H9 (cell line): Measurements from ENCODE around the gene BBS12. TPM values are rescaled to one million over a fixed set of nuclear protein-coding genes. Genes with fewer than 3 reads are reported as not detected.

Experiments
- DNase-seq: peaks from one replicate; pipeline ENCODE4 v3.0.0-alpha.2; 2017
- H2AFZ ChIP-seq: one replicate; pipeline ENCODE4 v1.6.1; 2013; ENCODE audit warnings: mild to moderate bottlenecking, low read length, control low read depth, moderate library complexity
- H2AK5ac ChIP-seq: 2 replicates; pipeline ENCODE4 v1.6.1; 2013; ENCODE audit warnings: low read length, control low read depth, mixed read lengths; ENCODE audit not compliant: insufficient read length
- H2BK120ac ChIP-seq: one replicate; pipeline ENCODE4 v1.6.1; 2013; ENCODE audit warnings: low read depth, mild to moderate bottlenecking, low read length, control low read depth, inconsistent platforms; ENCODE audit not compliant: poor library complexity, severe bottlenecking
- H2BK12ac ChIP-seq: 2 replicates; pipeline ENCODE4 v1.6.1; 2013; ENCODE audit warnings: low read length, control low read depth, mixed read lengths, low read depth; ENCODE audit not compliant: insufficient read length
- H2BK15ac ChIP-seq: 2 replicates; pipeline ENCODE4 v1.6.1; 2013; ENCODE audit warnings: low read depth, low read length, control low read depth
- H2BK20ac ChIP-seq: one replicate; pipeline ENCODE4 v1.6.1; 2013; ENCODE audit warnings: low read depth, mild to moderate bottlenecking, low read length, control low read depth, inconsistent platforms; ENCODE audit not compliant: poor library complexity, severe bottlenecking
- H2BK5ac ChIP-seq: 2 replicates; pipeline ENCODE4 v1.6.1; 2013; ENCODE audit warnings: low read length, control low read depth, mixed read lengths; ENCODE audit not compliant: insufficient read length
- H3K14ac ChIP-seq: 2 replicates; pipeline ENCODE4 v1.6.1; 2013; ENCODE audit warnings: low read length, control low read depth; ENCODE audit not compliant: insufficient read depth
- H3K18ac ChIP-seq: 2 replicates; pipeline ENCODE4 v1.6.1; 2013; ENCODE audit warnings: low read depth, mild to moderate bottlenecking, mixed read lengths, low read length, control low read depth; ENCODE audit not compliant: insufficient read length
- H3K23ac ChIP-seq: 2 replicates; pipeline ENCODE4 v1.6.1; 2013; ENCODE audit warnings: low read length, control low read depth, mixed read lengths, low read depth; ENCODE audit not compliant: insufficient read length
- H3K23me2 ChIP-seq: 2 replicates; pipeline ENCODE4 v1.6.1; 2013; ENCODE audit warnings: low read depth, mild to moderate bottlenecking, mixed read lengths, low read length, control low read depth; ENCODE audit not compliant: insufficient read length, poor library complexity, severe bottlenecking
- H3K27ac ChIP-seq: 2 replicates; pipeline ENCODE4 v1.5.1; 2013; ENCODE audit warnings: low read length, control low read depth, mixed read lengths, low read depth; ENCODE audit not compliant: insufficient read length
- H3K27me3 ChIP-seq: 2 replicates; pipeline ENCODE4 v1.6.1; 2013; ENCODE audit warnings: low read length, control low read depth, inconsistent platforms; ENCODE audit not compliant: insufficient read depth
- H3K4ac ChIP-seq: 2 replicates; pipeline ENCODE4 v1.6.1; 2013; ENCODE audit warnings: low read depth, mild to moderate bottlenecking, control low read depth, inconsistent platforms, low read length, moderate library complexity
- H3K4me1 ChIP-seq: 2 replicates; pipeline ENCODE4 v1.6.1; 2013; ENCODE audit warnings: low read length, control low read depth, inconsistent platforms; ENCODE audit not compliant: insufficient read depth
- H3K4me2 ChIP-seq: 2 replicates; pipeline ENCODE4 v1.6.1; 2013; ENCODE audit warnings: low read length, control low read depth, mixed read lengths; ENCODE audit not compliant: insufficient read length, insufficient read depth
- H3K56ac ChIP-seq: 2 replicates; pipeline ENCODE4 v1.6.1; 2013; ENCODE audit warnings: low read depth, mild to moderate bottlenecking, mixed read lengths, low read length, control low read depth; ENCODE audit not compliant: insufficient read length
- H3K79me1 ChIP-seq: 2 replicates; pipeline ENCODE4 v1.6.1; 2013; ENCODE audit warnings: low read depth, mild to moderate bottlenecking, moderate library complexity, low read length, control low read depth, inconsistent platforms; ENCODE audit not compliant: insufficient read depth, poor library complexity, severe bottlenecking
- H3K79me2 ChIP-seq: 2 replicates; pipeline ENCODE4 v1.6.1; 2013; ENCODE audit warnings: low read length, control low read depth, inconsistent platforms; ENCODE audit not compliant: insufficient read depth
- H3K9ac ChIP-seq: 2 replicates; pipeline ENCODE4 v1.6.1; 2013; ENCODE audit warnings: low read length, control low read depth, mixed read lengths; ENCODE audit not compliant: insufficient read length; ENCODE audit errors: extremely low read depth
- H3K9me3 ChIP-seq: one replicate; pipeline ENCODE4 v1.6.1; 2013; ENCODE audit warnings: low read depth, low read length, inconsistent platforms; ENCODE audit not compliant: control insufficient read depth
- H3T11ph ChIP-seq: one replicate; pipeline ENCODE4 v1.6.1; 2013; ENCODE audit warnings: mild to moderate bottlenecking, low read length, control low read depth, inconsistent platforms
- H4K20me1 ChIP-seq: one replicate; pipeline ENCODE4 v1.6.1; 2013; ENCODE audit not compliant: control insufficient read depth, insufficient read length, insufficient read depth
- H4K5ac ChIP-seq: 2 replicates; pipeline ENCODE4 v1.6.1; 2013; ENCODE audit warnings: low read depth, mild to moderate bottlenecking, mixed read lengths, low read length, control low read depth; ENCODE audit not compliant: insufficient read length
- H4K8ac ChIP-seq: replicated peaks from 2 replicates; pipeline ENCODE4 v1.6.1; 2013; ENCODE audit warnings: low read length, control low read depth, mixed read lengths, low read depth; ENCODE audit not compliant: insufficient read length
- H4K91ac ChIP-seq: 2 replicates; pipeline ENCODE4 v1.6.1; 2013; ENCODE audit warnings: low read depth, mild to moderate bottlenecking, moderate library complexity, mixed read lengths, low read length, control low read depth; ENCODE audit not compliant: insufficient read length
- H3K27ac Mint-ChIP-seq, 3 experiments: 2 replicates in 2 of 3; 3 replicates in 1 of 3; pipeline ENCODE4 v1.8.0; 2020 to 2021; ENCODE audit warnings: mixed read lengths in 3 of 3, mild to moderate bottlenecking in 1 of 3, moderate library complexity in 1 of 3
- H3K27me3 Mint-ChIP-seq: 2 replicates; pipeline ENCODE4 v1.8.0; 2021; ENCODE audit warnings: low read depth, mild to moderate bottlenecking, moderate library complexity, mixed read lengths
- H3K36me3 Mint-ChIP-seq, 3 experiments: 2 replicates in 2 of 3; 3 replicates in 1 of 3; pipeline ENCODE4 v1.8.0; 2020 to 2021; ENCODE audit warnings: low read depth in 3 of 3, mixed read lengths in 3 of 3; ENCODE audit not compliant: insufficient read depth in 1 of 3
- H3K4me1 Mint-ChIP-seq, 2 experiments: 2 replicates each; pipeline ENCODE4 v1.8.0; 2020; ENCODE audit warnings: mixed read lengths in 2 of 2
- H3K4me3 Mint-ChIP-seq, 2 experiments: 2 replicates in 1 of 2; 3 replicates in 1 of 2; pipeline ENCODE4 v1.8.0; 2020 to 2021; ENCODE audit warnings: mild to moderate bottlenecking in 2 of 2, mixed read lengths in 2 of 2, moderate library complexity in 1 of 2
- H3K9me3 Mint-ChIP-seq, 2 experiments: 2 replicates in 1 of 2; 3 replicates in 1 of 2; pipeline ENCODE4 v1.8.0; 2020; ENCODE audit warnings: mild to moderate bottlenecking in 2 of 2, mixed read lengths in 2 of 2, moderate library complexity in 1 of 2
- CTCF ChIP-seq: fragments of 200-600 bp; sonication (generic); conservative IDR thresholded peaks from 3 replicates; pipeline ENCODE4 v1.8.0; 2021; ENCODE audit warnings: antibody characterized with exemption, mild to moderate bottlenecking
- WGBS: extraction: QIAGEN DNeasy Blood & Tissue Kit; methylation state at CpG from one replicate; pipeline ENCODE4 v1.1.7; 2013; ENCODE audit warnings: missing lambda C conversion rate, low lambda C conversion rate, mixed read lengths; ENCODE audit not compliant: insufficient read length; ENCODE audit errors: extremely low coverage; 5-methylcytosine and 5-hydroxymethylcytosine counted together
- total RNA-seq: library from RNA; stranded (reverse); gene quantifications from 2 replicates; pipeline ENCODE4 v1.2.1, GENCODE V29; 2021

The BBS12 gene
- total RNA-seq, 1 experiment from 2014 or later: 1.2 TPM

DNA sequence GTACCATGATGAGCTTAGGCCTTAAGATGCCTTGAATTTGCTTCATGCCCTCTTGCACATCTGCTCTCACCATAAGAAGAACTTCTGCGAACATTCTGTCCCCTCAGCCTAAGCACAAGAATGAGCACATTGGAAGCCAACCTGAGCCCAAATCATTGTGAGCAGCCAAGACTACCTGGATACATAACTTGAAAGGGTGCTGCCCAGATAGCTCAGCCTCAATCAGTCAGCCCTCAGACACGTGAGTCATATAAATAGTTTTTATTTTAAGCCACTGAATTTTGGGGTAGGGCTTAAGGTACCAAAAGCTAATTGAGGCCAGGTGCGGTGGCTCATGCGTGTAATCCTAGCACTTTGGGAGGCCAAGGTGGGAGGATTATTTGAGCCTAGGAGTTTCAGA is 27.5 kb upstream of the BBS12 start:
- Histone ChIP-seq H3K27ac (no peak overlapping the region), H3K56ac (no peak overlapping the region), H2BK120ac (no peak overlapping the region), H3K9me3 (no peaks in the 10 kb centered on the region), H4K20me1 (no peaks in the 10 kb centered on the region), H2BK20ac (no peak overlapping the region), H3K23ac (no peak overlapping the region), H4K8ac (no peak overlapping the region), H2BK15ac (no peak overlapping the region), H3T11ph (no peak overlapping the region), H3K9ac (no peak overlapping the region), H3K4me2 (no peak overlapping the region), H3K79me2 (no peaks in the 10 kb centered on the region), H2AK5ac (no peak overlapping the region), H3K79me1 (no peaks in the 10 kb centered on the region), H2AFZ (no peak overlapping the region), H3K23me2 (no peaks in the 10 kb centered on the region), H4K5ac (no peak overlapping the region), H3K4me1 (no peaks in the 10 kb centered on the region), H3K14ac (no peak overlapping the region), H3K4ac (no peak overlapping the region), H2BK12ac (no peak overlapping the region), H2BK5ac (no peak overlapping the region), H4K91ac (no peak overlapping the region), H3K18ac (no peak overlapping the region), H3K27me3 (no peaks in the 10 kb centered on the region)
- no peaks in the 10 kb centered on the region for H3K36me3 Mint-ChIP-seq
- H3K27ac Mint-ChIP-seq: 0 out of 7 replicates have a peak overlapping the region, but pooled peaks of 1 of the 3 experiments have one; percentile 36
- DNase-seq: no peak
- no peaks in the 10 kb centered on the region for H3K9me3 Mint-ChIP-seq
- H3K27me3 Mint-ChIP-seq: no peaks in the 10 kb centered on the region
- H3K4me1 Mint-ChIP-seq: peaks cover 0 to 5% of the 10 kb centered on the region in 2 experiments; a peak in 2 of 4 replicates
- WGBS: no CpG with 5 or more reads among the region's 4 CpGs
- H3K4me3 Mint-ChIP-seq: no peak overlapping the region
- no peak for TF ChIP-seq CTCF
